Endothelial cell of umbilical vein (primary cell): ENCODE data around the gene NFIA. TPM values are rescaled to one million over a fixed set of nuclear protein-coding genes. Genes with fewer than 3 reads are reported as not detected.
A peak's percentile ranks its signal among the peaks of the same experiment; 100 is the strongest.

ENCODE experiments used
- BruUV-seq: library from RNA; stranded (reverse); fragments of 400-500 nt; replicated peaks from 2 replicates; lab custom pipeline; 2021; lab: Mats Ljungman, UMichigan
- CTCF ChIA-PET: fragments of 300-600, 350-600 bp; sonication (Branson Sonifier 250); formaldehyde crosslinking; loops from one replicate; lab custom pipeline; 2021; ENCODE audit warnings: antibody characterized with exemption, inconsistent platforms; lab: Charles Lee
- POLR2A ChIA-PET: fragments of 300-600, 350-600 bp; sonication (Branson Sonifier 250); formaldehyde crosslinking; loops from one replicate; lab custom pipeline; 2021; ENCODE audit warnings: antibody characterized with exemption, inconsistent platforms; lab: Charles Lee
- DNase-seq: peaks from one replicate; pipeline ENCODE4 v3.0.0-alpha.2; 2011; ENCODE audit warnings: low read depth, low spot score
- FAIRE-seq: peaks from 2 replicates; lab custom pipeline; 2011; peaks lifted over from hg19 to GRCh38; lab: Jason Lieb, UNC
- H2AFZ ChIP-seq: 2 replicates; pipeline ENCODE4 v1.6.0; 2012; ENCODE audit warnings: low read depth, low read length, control low read depth, inconsistent platforms
- H3K27ac ChIP-seq: 2 replicates; pipeline ENCODE4 v1.5.1; 2011; ENCODE audit warnings: low read depth, mild to moderate bottlenecking, control low read depth, low read length, moderate library complexity; ENCODE audit not compliant: insufficient read depth
- H3K27me3 ChIP-seq, 2 experiments: 2 replicates each; pipeline versions ENCODE4 v1.6.0 to v1.6.1; 2011; ENCODE audit warnings: low read length in 2 of 2, mixed read lengths in 1 of 2; ENCODE audit not compliant: control insufficient read depth in 2 of 2, insufficient read depth in 2 of 2
- H3K36me3 ChIP-seq, 2 experiments: 2 replicates in 1 of 2; 3 replicates in 1 of 2; pipeline ENCODE4 v1.5.1; 2011; ENCODE audit warnings: low read length in 2 of 2, mild to moderate bottlenecking in 1 of 2, moderate library complexity in 1 of 2; ENCODE audit not compliant: control insufficient read depth in 2 of 2, insufficient read depth in 2 of 2; ENCODE audit errors: extremely low read depth in 1 of 2
- H3K4me1 ChIP-seq: 3 replicates; pipeline ENCODE4 v1.5.1; 2011; ENCODE audit warnings: mild to moderate bottlenecking, low read length; ENCODE audit not compliant: control insufficient read depth, insufficient read depth; ENCODE audit errors: extremely low read depth
- H3K4me2 ChIP-seq: 2 replicates; pipeline ENCODE4 v1.6.1; 2011; ENCODE audit warnings: low read length, control low read depth, mixed read lengths; ENCODE audit not compliant: insufficient read depth
- H3K4me3 ChIP-seq, 3 experiments: fragments of 200-600 bp in 1 of 3; sonication (generic), shearing (Covaris generic) in 1 of 3; replicated peaks in 1 of 3; 2 replicates each; pipeline ENCODE4 v1.5.1; 2011 to 2016; ENCODE audit warnings: control low read depth in 3 of 3, low read length in 3 of 3, mild to moderate bottlenecking in 2 of 3, inconsistent platforms in 1 of 3, low read depth in 1 of 3, moderate library complexity in 1 of 3; ENCODE audit not compliant: insufficient read depth in 1 of 3
- H3K79me2 ChIP-seq: 2 replicates; pipeline ENCODE4 v1.6.0; 2012; ENCODE audit warnings: low read length, inconsistent platforms; ENCODE audit not compliant: control insufficient read depth, insufficient read depth
- H3K9ac ChIP-seq: replicated peaks from 2 replicates; pipeline ENCODE3; 2011; ENCODE audit warnings: low read length, control low read depth; ENCODE audit not compliant: insufficient read depth; ENCODE audit errors: extremely low read depth
- H3K9me1 ChIP-seq: replicated peaks from 3 replicates; pipeline ENCODE4 v1.6.0; 2011; ENCODE audit warnings: mild to moderate bottlenecking, low read length; ENCODE audit not compliant: control insufficient read depth, insufficient read depth; ENCODE audit errors: extremely low read depth
- H3K9me3 ChIP-seq: replicated peaks from 2 replicates; pipeline ENCODE4 v1.5.1; 2012; ENCODE audit warnings: low read length, inconsistent platforms; ENCODE audit not compliant: control insufficient read depth, insufficient read depth
- H4K20me1 ChIP-seq: replicated peaks from 2 replicates; pipeline ENCODE3; 2011; ENCODE audit warnings: mild to moderate bottlenecking, low read length; ENCODE audit not compliant: control insufficient read depth, insufficient read depth; ENCODE audit errors: extremely low read depth
- EZH2 ChIP-seq: IDR thresholded peaks from 2 replicates; pipeline ENCODE4 v1.6.1; 2012; ENCODE audit warnings: borderline replicate concordance, low read depth, mild to moderate bottlenecking, moderate library complexity, low read length, inconsistent platforms; ENCODE audit not compliant: severe bottlenecking
- FOS ChIP-seq: IDR thresholded peaks from 2 replicates; pipeline ENCODE4 v1.6.1; 2011; ENCODE audit warnings: mild to moderate bottlenecking, low read length, moderate library complexity, borderline replicate concordance; ENCODE audit not compliant: insufficient read depth
- GATA2 ChIP-seq: IDR thresholded peaks from 2 replicates; pipeline ENCODE4 v1.7.0; 2011; ENCODE audit warnings: low read depth, mild to moderate bottlenecking, moderate library complexity, mixed read lengths, low read length; ENCODE audit not compliant: insufficient read length, insufficient read depth
- JUN ChIP-seq: IDR thresholded peaks from 2 replicates; pipeline ENCODE4 v1.6.1; 2011; ENCODE audit warnings: borderline replicate concordance, low read depth; ENCODE audit not compliant: insufficient read length, insufficient read depth
- MYC ChIP-seq: IDR thresholded peaks from one replicate; pipeline ENCODE4 v1.6.1; 2011; ENCODE audit warnings: mild to moderate bottlenecking, low read depth, low read length
- POLR2A ChIP-seq: IDR thresholded peaks from 2 replicates; pipeline ENCODE4 v1.6.1; 2012; ENCODE audit warnings: low read depth, mild to moderate bottlenecking, control low read depth, low read length
- POLR2AphosphoS5 ChIP-seq: IDR thresholded peaks from 2 replicates; pipeline ENCODE4 v1.6.1; 2012; ENCODE audit warnings: low read depth, mild to moderate bottlenecking, control low read depth, low read length, moderate library complexity; ENCODE audit not compliant: insufficient read depth
- dilution Hi-C: fragments of 300-500 bp; cut with MboI; formaldehyde crosslinking; loops from one replicate; pipeline ENCODE4 v1.15.0; 2019; ENCODE audit warnings: low sequenced_read_pairs; ENCODE audit not compliant: extremely low pct_ligation_motif_present
- intact Hi-C: fragments of 100-400 bp; cut with micrococcal nuclease; formaldehyde crosslinking; loops from one replicate; pipeline ENCODE4 v1.10.0; 2022
- polyA plus RNA-seq, 4 experiments: library from polyadenylated mRNA; depleted of rRNA in 3 of 4; stranded (reverse) in 3 of 4; unstranded in 1 of 4; fragments of >200 nt; gene quantifications; 2 replicates each; pipeline versions ENCODE4 v1.2.1 to v1.2.3, GENCODE V29; 2011 to 2012; ENCODE audit warnings: missing spikeins in 1 of 4
- total RNA-seq: library from RNA; stranded (reverse); gene quantifications from 2 replicates; pipeline ENCODE4 v1.2.3, GENCODE V29; 2021
- TF ChIP-seq, protein P1 (sequence below), 2 donors: IDR thresholded peaks; 1 replicate in 1 of 2; 2 replicates in 1 of 2; pipeline ENCODE4 v1.5.1; 2011; ENCODE audit warnings: low read length in 2 of 2, mild to moderate bottlenecking in 2 of 2, moderate library complexity in 2 of 2, control low read depth in 1 of 2, inconsistent platforms in 1 of 2, low read depth in 1 of 2; ENCODE audit not compliant: insufficient read depth in 1 of 2; ENCODE audit errors: extremely low read depth in 1 of 2
- TF ChIP-seq, protein P2 (sequence below): IDR thresholded peaks from 2 replicates; pipeline ENCODE4 v1.6.1; 2011; ENCODE audit not compliant: insufficient read depth, insufficient read length

NFIA gene
- total and polyA plus RNA-seq, 2 donors (not counting 3 experiments of a cell fraction or from before 2014, with no cell fraction given): 25.5 to 47.0 TPM

DNA sequence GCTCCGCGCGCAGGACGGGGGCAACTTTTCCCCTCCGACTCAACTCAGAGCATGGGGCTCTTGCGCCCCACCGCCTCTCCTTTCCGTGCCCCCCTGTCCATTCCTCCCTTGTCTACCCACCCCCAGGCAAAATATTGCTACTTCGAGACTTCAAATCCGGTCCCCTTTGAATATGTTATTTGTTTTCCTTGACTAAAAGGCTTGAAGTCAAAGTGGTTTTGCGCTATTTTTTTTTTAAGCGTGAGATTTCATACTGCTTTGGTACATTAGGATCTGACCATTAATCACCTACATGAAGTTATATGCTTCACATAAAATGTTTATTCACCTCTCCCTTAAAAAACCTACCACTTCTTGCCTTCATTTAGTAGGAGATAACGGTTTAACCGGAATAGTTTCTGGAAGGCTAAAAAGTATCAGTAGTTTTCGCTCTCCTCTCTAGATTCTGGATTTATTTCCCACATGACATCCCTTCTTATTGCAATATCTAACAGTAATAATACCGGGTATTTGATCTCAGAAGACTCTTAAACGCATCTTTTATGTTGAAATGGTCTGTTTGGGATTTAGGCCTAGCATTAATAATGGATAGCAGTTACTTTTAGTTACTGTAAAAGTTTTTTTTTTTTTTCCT is 1.6 kb downstream of the NFIA start:
- Histone ChIP-seq H3K4me3 (peak overlapping the region; percentile 72 to 94 (median 91)), H3K4me2 (peak overlapping the region; percentile 98), H3K79me2 (peaks cover 53% of the 10 kb centered on the region), H3K27me3 (no peaks in the 10 kb centered on the region), H3K9ac (peak overlapping the region; percentile 87), H3K9me1 (no peaks in the 10 kb centered on the region), H4K20me1 (peaks cover 4% of the 10 kb centered on the region), H3K27ac (peak overlapping the region; percentile 60), H3K9me3 (no peaks in the 10 kb centered on the region), H2AFZ (peak overlapping the region; percentile 87), H3K4me1 (peaks cover 45% of the 10 kb centered on the region), H3K36me3 (peaks cover 3 to 5% of the 10 kb centered on the region in 2 experiments)
- intact Hi-C loops (loop anchor here (1.0 to 5.0 kb wide), 2 partner anchors 233 to 768 kb away; no protein-coding TSS in a partner anchor), dilution Hi-C loops (no loop called here)
- ChIA-PET CTCF (interaction anchor here (2.7 kb wide), 1 partner anchor 34 kb away, joined by 9 read pairs; no protein-coding TSS in a partner anchor), POLR2A (interaction anchor here (0.8 kb wide), 1 partner anchor 73 kb away, joined by 7 read pairs; no protein-coding TSS in a partner anchor)
- FAIRE-seq: no peak
- peak; percentile 67 for DNase-seq
- TF ChIP-seq POLR2AphosphoS5 (no peak), EZH2 (no peak), MYC (no peak), FOS (no peak), POLR2A (no peak), GATA2 (no peak), JUN (no peak)
- TF ChIP-seq, protein P1, sequence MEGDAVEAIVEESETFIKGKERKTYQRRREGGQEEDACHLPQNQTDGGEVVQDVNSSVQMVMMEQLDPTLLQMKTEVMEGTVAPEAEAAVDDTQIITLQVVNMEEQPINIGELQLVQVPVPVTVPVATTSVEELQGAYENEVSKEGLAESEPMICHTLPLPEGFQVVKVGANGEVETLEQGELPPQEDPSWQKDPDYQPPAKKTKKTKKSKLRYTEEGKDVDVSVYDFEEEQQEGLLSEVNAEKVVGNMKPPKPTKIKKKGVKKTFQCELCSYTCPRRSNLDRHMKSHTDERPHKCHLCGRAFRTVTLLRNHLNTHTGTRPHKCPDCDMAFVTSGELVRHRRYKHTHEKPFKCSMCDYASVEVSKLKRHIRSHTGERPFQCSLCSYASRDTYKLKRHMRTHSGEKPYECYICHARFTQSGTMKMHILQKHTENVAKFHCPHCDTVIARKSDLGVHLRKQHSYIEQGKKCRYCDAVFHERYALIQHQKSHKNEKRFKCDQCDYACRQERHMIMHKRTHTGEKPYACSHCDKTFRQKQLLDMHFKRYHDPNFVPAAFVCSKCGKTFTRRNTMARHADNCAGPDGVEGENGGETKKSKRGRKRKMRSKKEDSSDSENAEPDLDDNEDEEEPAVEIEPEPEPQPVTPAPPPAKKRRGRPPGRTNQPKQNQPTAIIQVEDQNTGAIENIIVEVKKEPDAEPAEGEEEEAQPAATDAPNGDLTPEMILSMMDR (IDR thresholded peaks at IDR 0.05; ENCODE audit: extremely low read depth in 1 of 2, insufficient read depth in 1 of 2, low read depth in 1 of 2, low read length in 2 of 2): no peak
- TF ChIP-seq, protein P2, sequence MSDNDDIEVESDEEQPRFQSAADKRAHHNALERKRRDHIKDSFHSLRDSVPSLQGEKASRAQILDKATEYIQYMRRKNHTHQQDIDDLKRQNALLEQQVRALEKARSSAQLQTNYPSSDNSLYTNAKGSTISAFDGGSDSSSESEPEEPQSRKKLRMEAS: no peak
- no TSS peak for BruUV-seq
